Measurements from ENCODE around the gene CHST15. TPM values are rescaled to one million over a fixed set of nuclear protein-coding genes. Genes with fewer than 3 reads are reported as not detected.

Gene CHST15
- total RNA-seq, 1 experiment from 2014 or later: 26.7 TPM

GRCh38 chr10:124003481-124003870, 89.9 kb downstream of the CHST15 start:
- TF ChIP-seq CTCF (IDR thresholded peaks at IDR 0.05; ENCODE audit: insufficient read depth in 1 of 2, low read depth in 1 of 2, low read length in 1 of 2, severe bottlenecking in 1 of 2, unreplicated experiment in 1 of 2): no peak

GRCh38 chr10:124003070-124003419, 90.4 kb downstream of the CHST15 start:
- intact Hi-C loops (cut with micrococcal nuclease; ENCODE audit: unreplicated experiment): no loop called here
- no peaks in the 10 kb centered on the region for H3K4me1 Mint-ChIP-seq (ENCODE audit: low read depth, unreplicated experiment)
- no peaks in the 10 kb centered on the region for H3K9me3 Mint-ChIP-seq (ENCODE audit: unreplicated experiment)
- BruUV-seq (replicated peaks): no TSS peak
- ChIA-PET CTCF (interaction anchor here (0.8 kb wide), 1 partner anchor 8 kb away, joined by 3 read pairs; no protein-coding TSS in a partner anchor), POLR2A (no interaction called here)
- no peaks in the 10 kb centered on the region for H3K4me1 ChIP-seq
- peaks cover 18% of the 10 kb centered on the region for H3K36me3 Mint-ChIP-seq (ENCODE audit: insufficient read depth, unreplicated experiment)
- H3K27ac Mint-ChIP-seq (ENCODE audit: unreplicated experiment): no peak overlapping the region
- no peak overlapping the region for H3K4me3 Mint-ChIP-seq (ENCODE audit: unreplicated experiment)
- H3K27me3 Mint-ChIP-seq (ENCODE audit: insufficient read depth, unreplicated experiment): no peaks in the 10 kb centered on the region
- H3K27me3 ChIP-seq (replicated peaks; ENCODE audit: control insufficient read depth, insufficient read depth, low read length): no peaks in the 10 kb centered on the region
- H3K36me3 ChIP-seq (ENCODE audit: control insufficient read depth, insufficient read depth, low read length): no peaks in the 10 kb centered on the region
- no peaks in the 10 kb centered on the region for H3K9me3 ChIP-seq
- DNase-seq: no peak
- no peak for TF ChIP-seq CTCF (IDR thresholded peaks at IDR 0.05; ENCODE audit: insufficient read depth in 1 of 2, low read depth in 1 of 2, low read length in 1 of 2, severe bottlenecking in 1 of 2, unreplicated experiment in 1 of 2)
- H3K4me3 ChIP-seq (ENCODE audit: low read depth, low read length): no peak overlapping the region

More at GRCh38 chr10:124003481-124003870, 89.9 kb downstream of the CHST15 start:
- DNase-seq: no peak
- H3K4me1 ChIP-seq: no peaks in the 10 kb centered on the region
- Mint-ChIP-seq H3K36me3 (ENCODE audit: insufficient read depth, unreplicated experiment) (peaks cover 18% of the 10 kb centered on the region), H3K4me3 (ENCODE audit: unreplicated experiment) (no peak overlapping the region), H3K9me3 (ENCODE audit: unreplicated experiment) (no peaks in the 10 kb centered on the region), H3K27me3 (ENCODE audit: insufficient read depth, unreplicated experiment) (no peaks in the 10 kb centered on the region), H3K27ac (ENCODE audit: unreplicated experiment) (no peak overlapping the region), H3K4me1 (ENCODE audit: low read depth, unreplicated experiment) (no peaks in the 10 kb centered on the region)
- H3K9me3 ChIP-seq: no peaks in the 10 kb centered on the region
- intact Hi-C loops (cut with micrococcal nuclease; ENCODE audit: unreplicated experiment): no loop called here
- H3K4me3 ChIP-seq (ENCODE audit: low read depth, low read length): no peak overlapping the region
- ChIA-PET POLR2A (no interaction called here), CTCF (no interaction called here)
- H3K36me3 ChIP-seq (ENCODE audit: control insufficient read depth, insufficient read depth, low read length): no peaks in the 10 kb centered on the region
- BruUV-seq (replicated peaks): no TSS peak
- no peaks in the 10 kb centered on the region for H3K27me3 ChIP-seq (replicated peaks; ENCODE audit: control insufficient read depth, insufficient read depth, low read length)

- POLR2A ChIA-PET: no interaction called here
- no peak overlapping the region for H3K27ac Mint-ChIP-seq (ENCODE audit: unreplicated experiment)
- Histone ChIP-seq H3K4me1 (no peaks in the 10 kb centered on the region), H3K9me3 (no peaks in the 10 kb centered on the region), H3K36me3 (ENCODE audit: control insufficient read depth, insufficient read depth, low read length) (no peaks in the 10 kb centered on the region), H3K4me3 (ENCODE audit: low read depth, low read length) (no peak overlapping the region), H3K27me3 (replicated peaks; ENCODE audit: control insufficient read depth, insufficient read depth, low read length) (no peaks in the 10 kb centered on the region)
- intact Hi-C loops (cut with micrococcal nuclease; ENCODE audit: unreplicated experiment): no loop called here
- no peak for TF ChIP-seq CTCF (IDR thresholded peaks at IDR 0.05; ENCODE audit: insufficient read depth in 1 of 2, low read depth in 1 of 2, low read length in 1 of 2, severe bottlenecking in 1 of 2, unreplicated experiment in 1 of 2)
- no TSS peak for BruUV-seq (replicated peaks)
- no peaks in the 10 kb centered on the region for H3K4me1 Mint-ChIP-seq (ENCODE audit: low read depth, unreplicated experiment)
- no peaks in the 10 kb centered on the region for H3K27me3 Mint-ChIP-seq (ENCODE audit: insufficient read depth, unreplicated experiment)
- H3K4me3 Mint-ChIP-seq (ENCODE audit: unreplicated experiment): no peak overlapping the region
- CTCF ChIA-PET: interaction anchor here (0.8 kb wide), 1 partner anchor 8 kb away, joined by 3 read pairs; no protein-coding TSS in a partner anchor
- no peaks in the 10 kb centered on the region for H3K9me3 Mint-ChIP-seq (ENCODE audit: unreplicated experiment)
- H3K36me3 Mint-ChIP-seq (ENCODE audit: insufficient read depth, unreplicated experiment): peaks cover 18% of the 10 kb centered on the region
- no peak for DNase-seq
Observed at GRCh38 chr10:124002391-124003069, 90.9 kb downstream of the CHST15 start.

Measured in Caco-2 (cell line).